Measurements from ENCODE around the gene DUOX1. TPM values are rescaled to one million over a fixed set of nuclear protein-coding genes. Genes with fewer than 3 reads are reported as not detected.

Gene DUOX1
- polyA plus RNA-seq, 1 of the 3 experiments (the other 2 are of a cell fraction): not detected

DNA sequence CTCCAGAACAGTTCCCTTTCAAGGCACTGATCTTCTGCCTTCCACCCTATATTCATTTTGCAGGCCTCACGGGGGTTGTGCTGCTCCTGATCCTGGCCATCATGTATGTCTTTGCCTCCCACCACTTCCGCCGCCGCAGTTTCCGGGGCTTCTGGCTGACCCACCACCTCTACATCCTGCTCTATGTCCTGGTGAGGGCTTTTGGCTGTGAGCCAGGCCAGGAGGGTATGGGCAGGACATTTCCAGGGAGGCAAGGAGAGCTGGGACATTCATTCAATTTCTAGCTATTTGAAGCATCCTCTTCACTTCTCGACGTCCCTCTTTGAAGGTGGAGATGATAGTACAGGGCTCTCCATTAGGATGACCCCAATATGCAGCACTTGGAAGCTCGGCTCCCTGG lies 25.9 kb downstream of the DUOX1 start (continued):
- TF ChIP-seq, protein P1, sequence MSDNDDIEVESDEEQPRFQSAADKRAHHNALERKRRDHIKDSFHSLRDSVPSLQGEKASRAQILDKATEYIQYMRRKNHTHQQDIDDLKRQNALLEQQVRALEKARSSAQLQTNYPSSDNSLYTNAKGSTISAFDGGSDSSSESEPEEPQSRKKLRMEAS (IDR thresholded peaks at IDR 0.05; ENCODE audit: low read depth): no peak
- no peak for TF ChIP-seq NFIC (IDR thresholded peaks at IDR 0.05; ENCODE audit: borderline replicate concordance)

DNA sequence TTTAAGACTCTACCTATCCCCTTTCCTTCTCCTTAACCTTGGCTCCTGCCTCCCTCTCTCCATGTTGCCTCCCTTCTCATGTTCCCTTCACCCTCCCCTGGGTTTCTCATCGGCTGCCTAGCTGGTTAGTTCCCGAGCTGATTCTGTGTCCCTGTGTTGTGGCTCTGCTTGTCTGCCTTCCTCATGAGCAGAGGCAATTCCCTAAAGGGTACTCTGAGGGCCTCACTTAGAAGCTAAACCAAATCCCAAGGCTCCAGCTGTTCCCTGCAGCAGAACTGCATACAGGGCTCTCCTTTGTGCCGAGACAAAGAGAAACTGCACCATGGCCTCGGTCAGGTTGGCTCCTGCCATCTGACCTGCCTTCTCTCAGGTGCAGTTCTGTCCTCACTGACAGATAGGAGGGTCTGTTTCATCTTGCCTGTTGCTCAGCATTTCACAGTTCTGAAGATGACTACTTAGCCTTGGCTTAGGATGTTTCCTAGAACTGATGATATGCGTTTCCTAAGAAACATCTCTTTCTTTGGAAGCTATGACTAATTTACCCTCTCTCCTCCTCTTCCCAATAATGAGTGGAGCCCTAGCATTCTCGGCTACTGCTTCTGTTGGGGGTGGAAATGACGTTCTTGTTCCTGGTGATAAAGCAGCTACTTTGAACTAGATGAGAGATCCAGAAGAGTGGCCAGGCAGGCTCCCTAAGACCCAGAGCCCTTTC lies 27.1 kb downstream of the DUOX1 start:
- WGBS (ENCODE audit: low lambda C conversion rate): 71% methylated on average over 5 of the region's 7 CpGs
- H4K20me1 ChIP-seq (ENCODE audit: insufficient read depth): no peaks in the 10 kb centered on the region
- peaks cover 0 to 2% of the 10 kb centered on the region in 2 experiments; a peak in 1 of 4 replicates for H3K4me1 ChIP-seq (ENCODE audit: control insufficient read depth in 1 of 2, insufficient read depth in 2 of 2, low read depth in 1 of 2, low read length in 1 of 2)
- H2AFZ ChIP-seq (ENCODE audit: low read depth): no peak overlapping the region
- DNase-seq: no peak
- no peaks in the 10 kb centered on the region for H3K27me3 ChIP-seq (ENCODE audit: insufficient read depth)
- no peaks in the 10 kb centered on the region for H3F3A ChIP-seq (replicated peaks; ENCODE audit: insufficient read depth)
- no peaks in the 10 kb centered on the region for H3K79me2 ChIP-seq (ENCODE audit: insufficient read depth)
- H3K36me3 ChIP-seq (replicated peaks in 1 of 2; ENCODE audit: control insufficient read depth in 1 of 2, insufficient read depth in 2 of 2, low read length in 1 of 2): no peaks in the 10 kb centered on the region
- no peak overlapping the region for H3K4me3 ChIP-seq (ENCODE audit: low read depth in 2 of 2, low read length in 1 of 2)
- ChIA-PET CTCF (interaction anchor here (0.7 to 10.7 kb wide), 4 partner anchors 10 to 301 kb away, joined by 3 to 226 read pairs (median 9); no protein-coding TSS in a partner anchor), POLR2A (interaction anchor here (1.4 kb wide), 1 partner anchor 11 kb away, joined by 3 read pairs; no protein-coding TSS in a partner anchor)
- no peak overlapping the region for H3K9ac ChIP-seq
- H3K9me2 ChIP-seq: no peaks in the 10 kb centered on the region
- H3K9me3 ChIP-seq: no peaks in the 10 kb centered on the region
- no peak overlapping the region for H3K4me2 ChIP-seq
- no peak overlapping the region for H3K27ac ChIP-seq (ENCODE audit: low read depth in 2 of 2, low read length in 1 of 2)
- TF ChIP-seq, protein P2, sequence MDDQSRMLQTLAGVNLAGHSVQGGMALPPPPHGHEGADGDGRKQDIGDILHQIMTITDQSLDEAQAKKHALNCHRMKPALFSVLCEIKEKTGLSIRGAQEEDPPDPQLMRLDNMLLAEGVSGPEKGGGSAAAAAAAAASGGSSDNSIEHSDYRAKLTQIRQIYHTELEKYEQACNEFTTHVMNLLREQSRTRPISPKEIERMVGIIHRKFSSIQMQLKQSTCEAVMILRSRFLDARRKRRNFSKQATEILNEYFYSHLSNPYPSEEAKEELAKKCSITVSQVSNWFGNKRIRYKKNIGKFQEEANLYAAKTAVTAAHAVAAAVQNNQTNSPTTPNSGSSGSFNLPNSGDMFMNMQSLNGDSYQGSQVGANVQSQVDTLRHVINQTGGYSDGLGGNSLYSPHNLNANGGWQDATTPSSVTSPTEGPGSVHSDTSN (IDR thresholded peaks at IDR 0.05): no peak
- TF ChIP-seq MEF2A (IDR thresholded peaks at IDR 0.05; ENCODE audit: borderline replicate concordance, low read depth) (no peak), NRF1 (IDR thresholded peaks at IDR 0.05; ENCODE audit: low read depth, low read length) (no peak), JUND (IDR thresholded peaks at IDR 0.05) (no peak), FOXM1 (IDR thresholded peaks at IDR 0.05; ENCODE audit: low read depth) (no peak), POLR2AphosphoS5 (IDR thresholded peaks at IDR 0.05; ENCODE audit: low read depth, low read length) (no peak), EZH2phosphoT487 (IDR thresholded peaks at IDR 0.05; ENCODE audit: borderline replicate concordance, low read depth) (no peak), NFIC (IDR thresholded peaks at IDR 0.05; ENCODE audit: borderline replicate concordance) (no peak), TCF12 (IDR thresholded peaks at IDR 0.05) (no peak), ELF1 (IDR thresholded peaks at IDR 0.05) (no peak), MXI1 (IDR thresholded peaks at IDR 0.05; ENCODE audit: low read depth, low read length) (no peak), RAD21 (IDR thresholded peaks at IDR 0.05; ENCODE audit: low read length) (no peak), YY1 (IDR thresholded peaks at IDR 0.05; ENCODE audit: low read depth) (no peak), FOXJ3 (CRISPR knock-in tag; IDR thresholded peaks at IDR 0.05) (no peak), FOSL2 (IDR thresholded peaks at IDR 0.05; ENCODE audit: borderline replicate concordance, low read depth) (no peak)

DNA sequence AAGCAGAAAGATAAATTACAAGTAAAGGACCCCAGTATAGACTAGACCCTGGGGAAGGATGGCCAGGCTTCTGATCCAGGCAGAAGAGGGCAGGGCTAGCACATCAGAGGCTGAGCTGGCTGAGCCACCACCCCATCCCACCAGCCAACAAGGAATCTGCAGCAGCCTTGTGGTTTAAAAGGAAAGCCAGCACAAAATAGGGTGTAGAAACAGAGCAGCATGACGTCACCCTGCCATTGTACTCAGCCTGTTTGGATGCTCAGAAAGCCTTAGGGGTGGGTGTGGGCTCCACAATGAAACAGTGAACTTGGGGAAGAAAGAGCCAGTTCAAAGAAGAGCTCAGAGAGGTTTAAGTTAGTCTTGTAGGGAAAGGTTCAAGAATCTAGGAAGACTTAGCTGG lies 28.2 kb downstream of the DUOX1 start:
- Histone ChIP-seq H3K27ac (ENCODE audit: low read depth in 2 of 2, low read length in 1 of 2) (no peak overlapping the region), H3K9me3 (no peaks in the 10 kb centered on the region), H3K36me3 (replicated peaks in 1 of 2; ENCODE audit: control insufficient read depth in 1 of 2, insufficient read depth in 2 of 2, low read length in 1 of 2) (no peaks in the 10 kb centered on the region), H3K4me1 (ENCODE audit: control insufficient read depth in 1 of 2, insufficient read depth in 2 of 2, low read depth in 1 of 2, low read length in 1 of 2) (peaks cover 5 to 6% of the 10 kb centered on the region in 2 experiments; a peak in 3 of 4 replicates), H3K9me2 (no peaks in the 10 kb centered on the region), H4K20me1 (ENCODE audit: insufficient read depth) (no peaks in the 10 kb centered on the region), H3K27me3 (ENCODE audit: insufficient read depth) (no peaks in the 10 kb centered on the region), H3K9ac (no peak overlapping the region), H3K4me3 (ENCODE audit: low read depth in 2 of 2, low read length in 1 of 2) (no peak overlapping the region), H2AFZ (ENCODE audit: low read depth) (no peak overlapping the region), H3K4me2 (no peak overlapping the region), H3K79me2 (ENCODE audit: insufficient read depth) (no peaks in the 10 kb centered on the region), H3F3A (replicated peaks; ENCODE audit: insufficient read depth) (no peaks in the 10 kb centered on the region)
- no peak for DNase-seq
- 72% methylated on average over 1 of the region's 1 CpG for WGBS (ENCODE audit: low lambda C conversion rate)
- ChIA-PET CTCF (interaction anchor here (2.2 to 10.7 kb wide), 2 partner anchors 44 to 299 kb away, joined by 8 to 226 read pairs; no protein-coding TSS in a partner anchor), POLR2A (no interaction called here)
- TF ChIP-seq, protein P3, sequence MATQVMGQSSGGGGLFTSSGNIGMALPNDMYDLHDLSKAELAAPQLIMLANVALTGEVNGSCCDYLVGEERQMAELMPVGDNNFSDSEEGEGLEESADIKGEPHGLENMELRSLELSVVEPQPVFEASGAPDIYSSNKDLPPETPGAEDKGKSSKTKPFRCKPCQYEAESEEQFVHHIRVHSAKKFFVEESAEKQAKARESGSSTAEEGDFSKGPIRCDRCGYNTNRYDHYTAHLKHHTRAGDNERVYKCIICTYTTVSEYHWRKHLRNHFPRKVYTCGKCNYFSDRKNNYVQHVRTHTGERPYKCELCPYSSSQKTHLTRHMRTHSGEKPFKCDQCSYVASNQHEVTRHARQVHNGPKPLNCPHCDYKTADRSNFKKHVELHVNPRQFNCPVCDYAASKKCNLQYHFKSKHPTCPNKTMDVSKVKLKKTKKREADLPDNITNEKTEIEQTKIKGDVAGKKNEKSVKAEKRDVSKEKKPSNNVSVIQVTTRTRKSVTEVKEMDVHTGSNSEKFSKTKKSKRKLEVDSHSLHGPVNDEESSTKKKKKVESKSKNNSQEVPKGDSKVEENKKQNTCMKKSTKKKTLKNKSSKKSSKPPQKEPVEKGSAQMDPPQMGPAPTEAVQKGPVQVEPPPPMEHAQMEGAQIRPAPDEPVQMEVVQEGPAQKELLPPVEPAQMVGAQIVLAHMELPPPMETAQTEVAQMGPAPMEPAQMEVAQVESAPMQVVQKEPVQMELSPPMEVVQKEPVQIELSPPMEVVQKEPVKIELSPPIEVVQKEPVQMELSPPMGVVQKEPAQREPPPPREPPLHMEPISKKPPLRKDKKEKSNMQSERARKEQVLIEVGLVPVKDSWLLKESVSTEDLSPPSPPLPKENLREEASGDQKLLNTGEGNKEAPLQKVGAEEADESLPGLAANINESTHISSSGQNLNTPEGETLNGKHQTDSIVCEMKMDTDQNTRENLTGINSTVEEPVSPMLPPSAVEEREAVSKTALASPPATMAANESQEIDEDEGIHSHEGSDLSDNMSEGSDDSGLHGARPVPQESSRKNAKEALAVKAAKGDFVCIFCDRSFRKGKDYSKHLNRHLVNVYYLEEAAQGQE (IDR thresholded peaks at IDR 0.05; ENCODE audit: low read depth, low read length): no peak
- TF ChIP-seq FOSL2 (IDR thresholded peaks at IDR 0.05; ENCODE audit: borderline replicate concordance, low read depth) (no peak), TAF1 (IDR thresholded peaks at IDR 0.05; ENCODE audit: borderline replicate concordance, low read depth, low read length) (no peak), NFIC (IDR thresholded peaks at IDR 0.05; ENCODE audit: borderline replicate concordance) (no peak), EZH2phosphoT487 (IDR thresholded peaks at IDR 0.05; ENCODE audit: borderline replicate concordance, low read depth) (no peak), RCOR1 (IDR thresholded peaks at IDR 0.05; ENCODE audit: low read length) (no peak), JUND (IDR thresholded peaks at IDR 0.05) (no peak)
- TF ChIP-seq, protein P4, sequence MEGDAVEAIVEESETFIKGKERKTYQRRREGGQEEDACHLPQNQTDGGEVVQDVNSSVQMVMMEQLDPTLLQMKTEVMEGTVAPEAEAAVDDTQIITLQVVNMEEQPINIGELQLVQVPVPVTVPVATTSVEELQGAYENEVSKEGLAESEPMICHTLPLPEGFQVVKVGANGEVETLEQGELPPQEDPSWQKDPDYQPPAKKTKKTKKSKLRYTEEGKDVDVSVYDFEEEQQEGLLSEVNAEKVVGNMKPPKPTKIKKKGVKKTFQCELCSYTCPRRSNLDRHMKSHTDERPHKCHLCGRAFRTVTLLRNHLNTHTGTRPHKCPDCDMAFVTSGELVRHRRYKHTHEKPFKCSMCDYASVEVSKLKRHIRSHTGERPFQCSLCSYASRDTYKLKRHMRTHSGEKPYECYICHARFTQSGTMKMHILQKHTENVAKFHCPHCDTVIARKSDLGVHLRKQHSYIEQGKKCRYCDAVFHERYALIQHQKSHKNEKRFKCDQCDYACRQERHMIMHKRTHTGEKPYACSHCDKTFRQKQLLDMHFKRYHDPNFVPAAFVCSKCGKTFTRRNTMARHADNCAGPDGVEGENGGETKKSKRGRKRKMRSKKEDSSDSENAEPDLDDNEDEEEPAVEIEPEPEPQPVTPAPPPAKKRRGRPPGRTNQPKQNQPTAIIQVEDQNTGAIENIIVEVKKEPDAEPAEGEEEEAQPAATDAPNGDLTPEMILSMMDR (IDR thresholded peaks at IDR 0.05): no peak
